Neural cell (in vitro differentiated cells): ENCODE results near the gene ZNF496. TPM values are rescaled to one million over a fixed set of nuclear protein-coding genes. Genes with fewer than 3 reads are reported as not detected.

Source experiments
- H2AFZ ChIP-seq: fragments of 200-600, 300-800 bp; sonication (generic), shearing (Covaris generic); 2 replicates; pipeline ENCODE4 v1.6.0; 2014; ENCODE audit warnings: low read depth, mild to moderate bottlenecking, antibody characterized with exemption, low read length, moderate library complexity
- H3F3A ChIP-seq: fragments of 200-600 bp; shearing (Covaris generic); 2 replicates; pipeline ENCODE4 v1.6.1; 2016; ENCODE audit warnings: mild to moderate bottlenecking, moderate library complexity, mixed read lengths, antibody characterized with exemption, low read length; ENCODE audit not compliant: insufficient read depth, poor library complexity, severe bottlenecking
- H3K27ac ChIP-seq: fragments of 200-600, 300-800 bp; sonication (generic), shearing (Covaris generic); 2 replicates; pipeline ENCODE4 v1.5.1; 2014; ENCODE audit warnings: mild to moderate bottlenecking, low read length, moderate library complexity
- H3K27me3 ChIP-seq: fragments of 300-800, 200-600 bp; sonication (generic), shearing (Covaris generic); 2 replicates; pipeline ENCODE4 v1.6.0; 2014; ENCODE audit warnings: mild to moderate bottlenecking, low read depth, low read length, moderate library complexity; ENCODE audit not compliant: insufficient read depth
- H3K36me3 ChIP-seq: fragments of 300-800, 200-600 bp; sonication (generic), shearing (Covaris generic); 2 replicates; pipeline ENCODE4 v1.5.1; 2014; ENCODE audit warnings: mild to moderate bottlenecking, antibody characterized with exemption, low read length, moderate library complexity; ENCODE audit not compliant: insufficient read depth
- H3K4me2 ChIP-seq: fragments of 300-800, 200-600 bp; sonication (generic), shearing (Covaris generic); 2 replicates; pipeline ENCODE4 v1.6.0; 2014; ENCODE audit warnings: mild to moderate bottlenecking, low read length
- H3K4me3 ChIP-seq: fragments of 300-800, 200-600 bp; sonication (generic), shearing (Covaris generic); 2 replicates; pipeline ENCODE4 v1.5.1; 2014; ENCODE audit warnings: mild to moderate bottlenecking, low read length, moderate library complexity
- H3K79me2 ChIP-seq: fragments of 200-600 bp; shearing (Covaris generic); replicated peaks from 2 replicates; pipeline ENCODE4 v1.6.0; 2014; ENCODE audit warnings: mild to moderate bottlenecking, low read length, moderate library complexity; ENCODE audit not compliant: insufficient read depth
- H3K9ac ChIP-seq: fragments of 300-800, 200-600 bp; sonication (generic), shearing (Covaris generic); 2 replicates; pipeline ENCODE4 v1.6.1; 2016; ENCODE audit warnings: mild to moderate bottlenecking, low read length, mixed read lengths
- H3K9me2 ChIP-seq: fragments of 200-600 bp; shearing (Covaris generic); 2 replicates; pipeline ENCODE4 v1.6.1; 2016; ENCODE audit warnings: mild to moderate bottlenecking, low read length, mixed read lengths; ENCODE audit not compliant: insufficient read depth
- H3K9me3 ChIP-seq: fragments of 200-600, 300-800 bp; sonication (generic), shearing (Covaris generic); 2 replicates; pipeline ENCODE4 v1.6.1; 2016; ENCODE audit warnings: mild to moderate bottlenecking, mixed run types, low read length, moderate library complexity, mixed read lengths
- H4K20me1 ChIP-seq: fragments of 200-600 bp; shearing (Covaris generic); 2 replicates; pipeline ENCODE4 v1.6.1; 2016; ENCODE audit warnings: mild to moderate bottlenecking, mixed run types; ENCODE audit not compliant: insufficient read depth
- EP300 ChIP-seq: fragments of 450-650 bp; conservative IDR thresholded peaks from 2 replicates; pipeline ENCODE4 v1.6.1; 2014; ENCODE audit warnings: antibody characterized with exemption, mild to moderate bottlenecking, moderate library complexity; ENCODE audit not compliant: poor library complexity, severe bottlenecking
- EZH2 ChIP-seq: fragments of 200-600, 300-800 bp; shearing (Covaris generic), sonication (generic); IDR thresholded peaks from 2 replicates; pipeline ENCODE4 v1.6.1; 2014; ENCODE audit warnings: antibody characterized with exemption, low read length, borderline replicate concordance, mild to moderate bottlenecking; ENCODE audit not compliant: insufficient read depth, poor library complexity, severe bottlenecking
- MXI1 ChIP-seq: fragments of 450-650 bp; conservative IDR thresholded peaks from 2 replicates; pipeline ENCODE4 v1.6.1; 2014; ENCODE audit warnings: antibody characterized with exemption, mild to moderate bottlenecking; ENCODE audit not compliant: poor library complexity, severe bottlenecking
- POLR2AphosphoS5 ChIP-seq: IDR thresholded peaks from 2 replicates; pipeline ENCODE4 v1.6.1; 2012
- RAD21 ChIP-seq: fragments of 450-650 bp; conservative IDR thresholded peaks from 2 replicates; pipeline ENCODE4 v1.6.1; 2014; ENCODE audit warnings: antibody characterized with exemption, mild to moderate bottlenecking, moderate library complexity
- REST ChIP-seq: IDR thresholded peaks from 2 replicates; pipeline ENCODE4 v1.6.1; 2012; ENCODE audit warnings: borderline replicate concordance
- SMC3 ChIP-seq: fragments of 450-650 bp; conservative IDR thresholded peaks from 2 replicates; pipeline ENCODE4 v1.6.1; 2014; ENCODE audit warnings: antibody characterized with exemption, mild to moderate bottlenecking, moderate library complexity; ENCODE audit not compliant: poor library complexity
- TAF1 ChIP-seq: IDR thresholded peaks from 2 replicates; pipeline ENCODE4 v1.6.1; 2012; ENCODE audit warnings: low read depth
- polyA plus RNA-seq: library from polyadenylated mRNA; depleted of rRNA; stranded (reverse); fragments of >200 nt; gene quantifications from 2 replicates; pipeline ENCODE4 v1.2.3, GENCODE V29; 2014
- TF ChIP-seq, protein P1 (sequence below): fragments of 450-650 bp; IDR thresholded peaks from 2 replicates; pipeline ENCODE4 v1.5.1; 2014; ENCODE audit warnings: antibody characterized with exemption, mild to moderate bottlenecking, moderate library complexity; ENCODE audit not compliant: poor library complexity, severe bottlenecking

Gene ZNF496
- polyA plus RNA-seq, 1 donor from 2014 or later: 25.2 TPM

DNA sequence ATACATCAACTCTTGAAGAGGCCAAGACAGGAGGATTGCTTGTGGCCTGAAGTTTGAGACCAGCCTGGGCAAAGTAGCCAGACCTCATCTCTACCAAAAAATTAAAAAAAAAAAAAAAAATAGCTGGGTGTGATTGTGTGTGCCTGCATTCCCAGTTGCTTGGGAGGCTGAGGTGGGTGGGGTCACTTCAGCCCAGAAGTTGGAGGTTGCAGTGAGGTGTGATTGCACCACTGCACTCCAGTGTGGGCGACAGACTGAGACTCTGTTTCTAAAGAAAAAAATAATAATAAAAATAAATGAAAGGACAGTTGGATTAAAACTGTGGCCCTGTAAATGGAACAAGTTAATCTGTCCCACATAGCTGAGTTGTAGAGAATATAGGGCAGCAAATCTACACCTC, 18.9 kb upstream of the ZNF496 start:
- no peaks in the 10 kb centered on the region for H3F3A ChIP-seq
- H3K9ac ChIP-seq: no peak overlapping the region
- no peak for TF ChIP-seq SMC3
- H2AFZ ChIP-seq: no peak overlapping the region
- H3K4me2 ChIP-seq: no peak overlapping the region
- H3K36me3 ChIP-seq: no peaks in the 10 kb centered on the region
- H3K4me3 ChIP-seq: no peak overlapping the region
- no peaks in the 10 kb centered on the region for H3K27me3 ChIP-seq
- no peaks in the 10 kb centered on the region for H3K79me2 ChIP-seq
- no peaks in the 10 kb centered on the region for H4K20me1 ChIP-seq
- H3K9me3 ChIP-seq: no peaks in the 10 kb centered on the region
- H3K27ac ChIP-seq: no peak overlapping the region
- H3K9me2 ChIP-seq: no peaks in the 10 kb centered on the region

- Histone ChIP-seq H3K9me3 (no peaks in the 10 kb centered on the region), H3K9me2 (no peaks in the 10 kb centered on the region), H3K79me2 (no peaks in the 10 kb centered on the region), H3K4me2 (no peak overlapping the region), H3K27me3 (no peaks in the 10 kb centered on the region), H3K4me3 (no peak overlapping the region), H3K36me3 (no peaks in the 10 kb centered on the region), H3K9ac (no peak overlapping the region), H3K27ac (no peak overlapping the region), H4K20me1 (no peaks in the 10 kb centered on the region), H2AFZ (no peak overlapping the region), H3F3A (no peaks in the 10 kb centered on the region)
- TF ChIP-seq, protein P1, sequence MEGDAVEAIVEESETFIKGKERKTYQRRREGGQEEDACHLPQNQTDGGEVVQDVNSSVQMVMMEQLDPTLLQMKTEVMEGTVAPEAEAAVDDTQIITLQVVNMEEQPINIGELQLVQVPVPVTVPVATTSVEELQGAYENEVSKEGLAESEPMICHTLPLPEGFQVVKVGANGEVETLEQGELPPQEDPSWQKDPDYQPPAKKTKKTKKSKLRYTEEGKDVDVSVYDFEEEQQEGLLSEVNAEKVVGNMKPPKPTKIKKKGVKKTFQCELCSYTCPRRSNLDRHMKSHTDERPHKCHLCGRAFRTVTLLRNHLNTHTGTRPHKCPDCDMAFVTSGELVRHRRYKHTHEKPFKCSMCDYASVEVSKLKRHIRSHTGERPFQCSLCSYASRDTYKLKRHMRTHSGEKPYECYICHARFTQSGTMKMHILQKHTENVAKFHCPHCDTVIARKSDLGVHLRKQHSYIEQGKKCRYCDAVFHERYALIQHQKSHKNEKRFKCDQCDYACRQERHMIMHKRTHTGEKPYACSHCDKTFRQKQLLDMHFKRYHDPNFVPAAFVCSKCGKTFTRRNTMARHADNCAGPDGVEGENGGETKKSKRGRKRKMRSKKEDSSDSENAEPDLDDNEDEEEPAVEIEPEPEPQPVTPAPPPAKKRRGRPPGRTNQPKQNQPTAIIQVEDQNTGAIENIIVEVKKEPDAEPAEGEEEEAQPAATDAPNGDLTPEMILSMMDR: no peak
- no peak for TF ChIP-seq POLR2AphosphoS5
- TF ChIP-seq TAF1: no peak
- TF ChIP-seq EP300: no peak
- no peak for TF ChIP-seq SMC3
- TF ChIP-seq REST: no peak
- no peak for TF ChIP-seq RAD21
- no peak for TF ChIP-seq EZH2
- TF ChIP-seq MXI1: no peak
Measured at GRCh38 chr1:247347477-247348222, 16.0 kb upstream of the ZNF496 start.
